ENCODE measurements around the gene RWDD1. TPM values are rescaled to one million over a fixed set of nuclear protein-coding genes. Genes with fewer than 3 reads are reported as not detected.

Gene RWDD1
- total RNA-seq, 1 experiment from 2014 or later, result 22.9 TPM

- Histone ChIP-seq H3F3A (ENCODE audit: insufficient read depth, low read depth) (no peaks in the 10 kb centered on the region), H3K9me2 (ENCODE audit: insufficient read depth) (no peaks in the 10 kb centered on the region), H3K9me3 (ENCODE audit: insufficient read depth, low read depth) (no peaks in the 10 kb centered on the region), H2AFZ (no peak overlapping the region), H3K4me1 (replicated peaks; ENCODE audit: insufficient read depth) (no peaks in the 10 kb centered on the region; the same call in 1 of the 2 replicates), H3K4me2 (no peak overlapping the region), H4K20me1 (ENCODE audit: insufficient read depth) (no peaks in the 10 kb centered on the region), H3K79me2 (ENCODE audit: low read depth) (no peaks in the 10 kb centered on the region), H3K36me3 (ENCODE audit: low read depth) (no peaks in the 10 kb centered on the region), H3K27me3 (ENCODE audit: insufficient read depth, low read depth) (no peaks in the 10 kb centered on the region), H3K4me3 (no peak overlapping the region), H3K27ac (no peak overlapping the region)
- ChIA-PET POLR2A (ENCODE audit: unreplicated experiment) (no interaction called here), CTCF (no interaction called here)
- no TSS peak for BruUV-seq (replicated peaks)
- intact Hi-C loops (cut with micrococcal nuclease; ENCODE audit: unreplicated experiment), result no loop called here
- DNase-seq, result no peak
- TF ChIP-seq CTCF (conservative IDR thresholded peaks at IDR 0.05), result no peak
Measured at GRCh38 chr6:116611056-116611455, 39.8 kb downstream of the RWDD1 start.

- intact Hi-C loops (cut with micrococcal nuclease; ENCODE audit: unreplicated experiment), result loop anchor here (1.0 to 2.0 kb wide), 2 partner anchors 45 to 65 kb away; partner anchors contain the start of genes KPNA5 and RWDD1
- BruUV-seq (replicated peaks), result no TSS peak
- CTCF ChIA-PET, result no interaction called here
Measured at GRCh38 chr6:116615937-116616736, 44.8 kb downstream of the RWDD1 start, which contains the start of gene RSPH4A. Gene RSPH4A, plus strand, starts transcription at chr6:116616479. Its CDS starts 145 bp downstream, at chr6:116616624.

GRCh38 chr6:116616737-116617053 lies 45.4 kb downstream of the RWDD1 start:
- Histone ChIP-seq H3K27ac (no peak overlapping the region), H4K20me1 (ENCODE audit: insufficient read depth) (no peaks in the 10 kb centered on the region), H3K36me3 (ENCODE audit: low read depth) (no peaks in the 10 kb centered on the region), H3F3A (ENCODE audit: insufficient read depth, low read depth) (no peaks in the 10 kb centered on the region), H3K4me1 (replicated peaks; ENCODE audit: insufficient read depth) (peaks cover 9% of the 10 kb centered on the region), H3K9me3 (ENCODE audit: insufficient read depth, low read depth) (no peaks in the 10 kb centered on the region), H3K79me2 (ENCODE audit: low read depth) (no peaks in the 10 kb centered on the region), H2AFZ (peak overlapping the region; percentile 94), H3K4me3 (peak overlapping the region; percentile 87), H3K27me3 (ENCODE audit: insufficient read depth, low read depth) (no peaks in the 10 kb centered on the region), H3K4me2 (peak overlapping the region; percentile 95), H3K9me2 (ENCODE audit: insufficient read depth) (no peaks in the 10 kb centered on the region)
- ChIA-PET POLR2A (ENCODE audit: unreplicated experiment) (no interaction called here), CTCF (no interaction called here)
- intact Hi-C loops (cut with micrococcal nuclease; ENCODE audit: unreplicated experiment), result loop anchor here (1.0 to 2.0 kb wide), 2 partner anchors 45 to 64 kb away; partner anchors contain the start of genes KPNA5 and RWDD1
- DNase-seq, result no peak
- no TSS peak for BruUV-seq (replicated peaks)
- TF ChIP-seq CTCF (conservative IDR thresholded peaks at IDR 0.05) (no peak), EZH2 (IDR thresholded peaks at IDR 0.05; ENCODE audit: low read depth) (no peak)

More at GRCh38 chr6:116615937-116616736, 44.8 kb downstream of the RWDD1 start, which contains the start of gene RSPH4A:
- no peaks in the 10 kb centered on the region for H3F3A ChIP-seq (ENCODE audit: insufficient read depth, low read depth)
- H3K27me3 ChIP-seq (ENCODE audit: insufficient read depth, low read depth), result no peaks in the 10 kb centered on the region
- POLR2A ChIA-PET (ENCODE audit: unreplicated experiment), result no interaction called here
- peak within 1 kb of the TSS; percentile 94 for H2AFZ ChIP-seq
- H3K4me3 ChIP-seq, result peak within 1 kb of the TSS; percentile 87
- H3K36me3 ChIP-seq (ENCODE audit: low read depth), result no peaks in the 10 kb centered on the region
- H3K9me3 ChIP-seq (ENCODE audit: insufficient read depth, low read depth), result no peaks in the 10 kb centered on the region
- peak within 1 kb of the TSS; percentile 95 for H3K4me2 ChIP-seq
- no peaks in the 10 kb centered on the region for H3K79me2 ChIP-seq (ENCODE audit: low read depth)
- H3K4me1 ChIP-seq (replicated peaks; ENCODE audit: insufficient read depth), result peaks cover 9% of the 10 kb centered on the region
- no peaks in the 10 kb centered on the region for H3K9me2 ChIP-seq (ENCODE audit: insufficient read depth)
- H4K20me1 ChIP-seq (ENCODE audit: insufficient read depth), result no peaks in the 10 kb centered on the region
- TF ChIP-seq CTCF (conservative IDR thresholded peaks at IDR 0.05), result no peak
- TF ChIP-seq EZH2 (IDR thresholded peaks at IDR 0.05; ENCODE audit: low read depth), result no peak
- peak; percentile 86 to 91 for DNase-seq
- no peak within 1 kb of the TSS for H3K27ac ChIP-seq
